ENCODE measurements around the gene ARMH4.

Gene ARMH4

GRCh38 chr14:57962325-57963035, 189.5 kb downstream of the ARMH4 start:
- no peak overlapping the region for H3K4me3 ChIP-seq (ENCODE audit: low read depth, low read length)
- DNase-seq (ENCODE audit: low read depth): no peak
- TF ChIP-seq CTCF (IDR thresholded peaks at IDR 0.05; ENCODE audit: insufficient read depth, low read depth, low read length, missing control alignments): no peak

GRCh38 chr14:57961786-57962060, 190.3 kb downstream of the ARMH4 start:
- no peak overlapping the region for H3K4me3 ChIP-seq (ENCODE audit: low read depth, low read length)
- no peak for TF ChIP-seq CTCF (IDR thresholded peaks at IDR 0.05; ENCODE audit: insufficient read depth, low read depth, low read length, missing control alignments)
- no peak for DNase-seq (ENCODE audit: low read depth)

GRCh38 chr14:57960946-57961785, 190.8 kb downstream of the ARMH4 start:
- TF ChIP-seq CTCF (IDR thresholded peaks at IDR 0.05; ENCODE audit: insufficient read depth, low read depth, low read length, missing control alignments): no peak
- DNase-seq (ENCODE audit: low read depth): no peak
- no peak overlapping the region for H3K4me3 ChIP-seq (ENCODE audit: low read depth, low read length)

- H3K4me3 ChIP-seq (ENCODE audit: low read depth, low read length): no peak overlapping the region
- DNase-seq (ENCODE audit: low read depth): no peak
- TF ChIP-seq CTCF (IDR thresholded peaks at IDR 0.05; ENCODE audit: insufficient read depth, low read depth, low read length, missing control alignments): no peak
Observed at GRCh38 chr14:57957441-57957840, 194.6 kb downstream of the ARMH4 start.
